ENCODE results near the gene MAML3.

The MAML3 gene

DNA sequence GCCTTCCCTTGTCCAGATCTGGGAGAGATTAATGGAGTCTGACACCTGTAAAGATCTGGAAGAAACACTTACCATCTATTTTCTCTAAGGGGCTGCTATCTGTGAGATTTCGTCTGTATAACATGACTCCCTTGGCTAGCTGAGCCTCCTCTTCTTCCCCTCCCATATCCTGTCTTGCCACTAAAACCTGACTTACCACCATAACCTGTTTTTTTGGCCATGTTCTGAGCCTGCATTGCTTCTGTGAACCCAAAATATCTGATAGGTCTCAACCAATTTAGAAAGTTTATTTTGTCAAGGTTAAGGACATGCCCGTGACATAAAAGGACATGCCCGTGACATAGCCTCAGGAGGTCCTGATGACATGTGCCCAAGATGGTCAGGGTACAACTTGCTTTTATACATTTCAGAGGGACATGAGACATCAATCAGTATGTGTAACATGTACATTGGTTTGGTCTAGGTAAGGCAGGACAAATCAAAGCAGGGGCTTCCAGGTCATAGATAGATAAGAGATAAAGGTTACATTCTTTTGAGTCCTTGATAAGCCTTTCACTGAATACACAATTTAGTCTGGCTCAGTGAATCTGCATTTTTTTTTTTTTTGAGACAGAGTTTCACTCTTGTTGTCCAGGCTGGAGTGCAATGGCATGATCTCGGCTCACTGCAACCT lies 476.9 kb downstream of the MAML3 start:
- no peak for DNase-seq (ENCODE audit: insufficient read length, low spot score)
- TF ChIP-seq POU2F2 (IDR thresholded peaks at IDR 0.05; ENCODE audit: low read depth, low read length): no peak
- TF ChIP-seq POLR2A (IDR thresholded peaks at IDR 0.05; ENCODE audit: low read depth, low read length): no peak
- TF ChIP-seq PAX5 (IDR thresholded peaks at IDR 0.05; ENCODE audit: insufficient read depth, low read length, severe bottlenecking): no peak
- TF ChIP-seq SPI1 (IDR thresholded peaks at IDR 0.05; ENCODE audit: low read depth, low read length): no peak
- TF ChIP-seq TAF1 (IDR thresholded peaks at IDR 0.05; ENCODE audit: low read depth, low read length): no peak
- TF ChIP-seq POLR2AphosphoS5 (IDR thresholded peaks at IDR 0.05; ENCODE audit: low read depth, low read length): no peak
- FAIRE-seq: peak; percentile 66

DNA sequence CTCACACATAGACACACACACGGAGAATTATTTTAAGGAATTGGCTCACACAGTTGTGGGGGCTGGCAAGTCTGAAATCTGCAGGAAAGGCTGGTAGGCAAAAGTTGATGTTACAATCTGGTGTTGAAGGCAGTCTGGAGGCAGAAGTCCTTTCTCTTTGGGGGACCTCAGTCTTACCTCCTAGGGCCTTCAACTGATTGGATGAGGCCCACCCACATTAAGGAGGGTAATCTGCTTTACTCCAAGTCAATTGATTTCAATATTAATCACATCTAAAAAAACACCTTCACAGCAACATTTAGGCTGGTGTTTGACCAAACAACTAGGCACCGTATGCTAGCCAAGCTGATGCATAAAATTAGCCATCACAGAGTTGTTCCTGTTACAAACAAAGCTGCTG lies 477.6 kb downstream of the MAML3 start:
- no peak for TF ChIP-seq PAX5 (IDR thresholded peaks at IDR 0.05; ENCODE audit: insufficient read depth, low read length, severe bottlenecking)
- no peak for FAIRE-seq
- no peak for DNase-seq (ENCODE audit: insufficient read length, low spot score)

DNA sequence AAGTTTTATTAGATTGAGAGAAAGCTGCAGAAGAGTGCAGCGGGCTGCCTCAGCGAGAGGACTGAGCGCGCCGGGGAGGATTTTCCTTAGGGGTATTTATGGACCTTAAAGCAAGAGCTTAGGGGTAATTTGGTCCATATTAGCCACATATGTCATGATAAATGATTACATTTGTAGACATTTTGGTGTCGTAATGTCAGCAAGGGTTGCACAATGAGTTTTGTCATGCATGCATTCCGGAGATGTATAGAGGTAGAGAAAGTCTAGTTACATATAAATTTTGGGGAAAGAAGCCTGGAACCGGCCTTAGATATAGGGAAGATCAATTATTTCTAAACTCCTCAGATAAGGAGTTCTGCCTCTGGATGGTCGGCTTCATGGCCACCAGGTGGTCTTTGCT lies 478.3 kb downstream of the MAML3 start:
- TF ChIP-seq POU2F2 (IDR thresholded peaks at IDR 0.05; ENCODE audit: low read depth, low read length): no peak
- TF ChIP-seq SPI1 (IDR thresholded peaks at IDR 0.05; ENCODE audit: low read depth, low read length): no peak
- TF ChIP-seq PAX5 (IDR thresholded peaks at IDR 0.05; ENCODE audit: insufficient read depth, low read length, severe bottlenecking): no peak
- no peak for TF ChIP-seq TAF1 (IDR thresholded peaks at IDR 0.05; ENCODE audit: low read depth, low read length)
- DNase-seq (ENCODE audit: insufficient read length, low spot score) (no peak), FAIRE-seq (no peak)

DNA sequence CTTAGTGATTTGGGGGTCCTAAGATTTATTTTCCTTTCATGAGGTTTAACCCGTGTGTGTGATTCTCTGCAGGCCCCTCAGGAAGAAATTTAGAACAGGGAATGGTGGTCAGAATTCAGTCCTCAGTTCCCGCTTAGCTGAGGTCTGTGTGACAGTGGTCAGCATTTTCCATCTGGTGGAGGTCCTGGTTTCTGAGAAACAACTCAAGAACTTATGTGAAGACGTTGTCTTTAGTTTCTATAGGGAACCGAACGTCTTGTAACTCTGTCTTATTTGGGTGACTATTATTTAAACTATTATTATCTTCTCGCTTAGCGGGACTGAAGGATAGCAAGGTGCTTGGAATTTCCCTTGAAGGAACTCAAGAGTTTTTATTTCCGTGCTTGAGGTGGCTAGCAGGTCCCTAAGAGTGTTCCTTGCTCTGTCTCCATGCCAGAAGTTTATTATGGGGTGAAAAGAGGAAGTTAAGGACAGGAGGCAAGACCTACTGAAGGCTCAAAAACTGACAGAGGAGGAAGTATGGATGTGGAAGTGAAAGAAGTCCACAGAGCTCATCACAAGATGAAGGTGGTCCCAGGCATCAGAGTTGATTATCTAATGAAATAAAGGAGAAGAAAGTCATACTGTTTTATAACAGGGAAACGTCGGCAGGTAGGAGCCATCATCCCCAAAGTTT lies 479.0 kb downstream of the MAML3 start:
- TF ChIP-seq POU2F2 (IDR thresholded peaks at IDR 0.05; ENCODE audit: low read depth, low read length) (no peak), SPI1 (IDR thresholded peaks at IDR 0.05; ENCODE audit: low read depth, low read length) (peak; percentile 65)
- FAIRE-seq (no peak), DNase-seq (ENCODE audit: insufficient read length, low spot score) (no peak)

DNA sequence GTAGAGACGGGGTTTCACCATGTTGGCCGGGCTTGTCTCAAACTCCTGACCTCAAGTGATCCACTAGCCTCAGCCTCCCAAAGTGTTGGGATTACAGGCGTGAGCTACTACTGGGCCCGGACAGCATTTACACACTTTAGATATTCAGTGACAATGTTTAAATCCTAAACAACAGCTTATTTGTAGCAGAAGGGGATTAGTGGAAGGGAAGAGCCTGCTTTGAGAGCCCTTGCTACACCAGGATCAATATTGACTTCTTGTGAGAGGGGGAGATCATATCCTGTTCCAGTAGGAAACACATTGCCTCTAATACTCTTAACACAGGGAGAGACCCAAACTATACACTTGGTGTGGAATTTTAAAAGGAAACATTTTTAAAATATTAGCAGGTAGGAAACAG lies 481.3 kb downstream of the MAML3 start:
- FAIRE-seq: no peak
- TF ChIP-seq PAX5 (IDR thresholded peaks at IDR 0.05; ENCODE audit: insufficient read depth, low read length, severe bottlenecking) (no peak), TAF1 (IDR thresholded peaks at IDR 0.05; ENCODE audit: low read depth, low read length) (no peak), SPI1 (IDR thresholded peaks at IDR 0.05; ENCODE audit: low read depth, low read length) (no peak), POLR2AphosphoS5 (IDR thresholded peaks at IDR 0.05; ENCODE audit: low read depth, low read length) (no peak), POU2F2 (IDR thresholded peaks at IDR 0.05; ENCODE audit: low read depth, low read length) (no peak), POLR2A (IDR thresholded peaks at IDR 0.05; ENCODE audit: low read depth, low read length) (no peak)
- no peak for DNase-seq (ENCODE audit: insufficient read length, low spot score)

DNA sequence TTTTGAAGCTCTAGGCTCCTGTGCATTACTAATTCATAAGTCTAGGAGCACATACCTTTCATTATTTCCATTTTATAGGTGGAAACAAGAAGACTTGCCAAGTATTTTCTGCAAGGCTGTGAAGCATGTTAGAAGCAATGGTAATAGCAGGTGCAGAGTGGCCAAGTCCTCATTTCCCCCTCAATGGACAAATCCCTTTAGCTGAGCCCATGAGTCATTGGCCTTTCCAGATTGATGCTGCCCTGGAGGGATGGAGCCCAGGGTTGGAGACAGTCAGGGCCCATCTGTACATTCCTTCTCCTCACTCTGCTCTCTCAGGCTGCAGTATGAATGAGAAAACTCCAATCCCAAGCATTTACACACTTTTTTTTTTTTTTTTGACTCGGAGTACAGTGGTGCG lies 481.8 kb downstream of the MAML3 start:
- no peak for FAIRE-seq
- DNase-seq (ENCODE audit: insufficient read length, low spot score): no peak
- TF ChIP-seq TAF1 (IDR thresholded peaks at IDR 0.05; ENCODE audit: low read depth, low read length): no peak
- no peak for TF ChIP-seq POLR2A (IDR thresholded peaks at IDR 0.05; ENCODE audit: low read depth, low read length)
- TF ChIP-seq POLR2AphosphoS5 (IDR thresholded peaks at IDR 0.05; ENCODE audit: low read depth, low read length): no peak
- TF ChIP-seq POU2F2 (IDR thresholded peaks at IDR 0.05; ENCODE audit: low read depth, low read length): no peak
- no peak for TF ChIP-seq PAX5 (IDR thresholded peaks at IDR 0.05; ENCODE audit: insufficient read depth, low read length, severe bottlenecking)
- TF ChIP-seq SPI1 (IDR thresholded peaks at IDR 0.05; ENCODE audit: low read depth, low read length): no peak

DNA sequence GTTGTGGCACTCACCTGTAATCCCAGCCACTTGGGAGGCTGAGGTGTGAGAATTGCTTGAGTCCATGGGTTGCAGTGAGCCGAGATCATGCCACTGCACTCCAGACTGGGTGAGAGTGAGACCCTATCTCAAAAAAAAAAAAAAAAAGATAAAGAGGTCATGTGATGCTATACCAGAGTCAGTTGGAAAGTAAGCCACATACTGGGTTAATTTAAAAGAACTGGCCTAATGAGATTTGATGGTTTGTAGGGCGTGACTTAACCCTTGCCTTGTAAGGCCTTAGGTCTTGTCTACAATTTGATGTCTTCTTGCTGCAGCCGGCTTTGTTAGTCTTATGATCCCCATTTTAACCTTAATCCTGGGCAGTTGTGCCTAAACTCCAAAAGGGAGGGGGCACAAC lies 483.2 kb downstream of the MAML3 start:
- FAIRE-seq: no peak

DNA sequence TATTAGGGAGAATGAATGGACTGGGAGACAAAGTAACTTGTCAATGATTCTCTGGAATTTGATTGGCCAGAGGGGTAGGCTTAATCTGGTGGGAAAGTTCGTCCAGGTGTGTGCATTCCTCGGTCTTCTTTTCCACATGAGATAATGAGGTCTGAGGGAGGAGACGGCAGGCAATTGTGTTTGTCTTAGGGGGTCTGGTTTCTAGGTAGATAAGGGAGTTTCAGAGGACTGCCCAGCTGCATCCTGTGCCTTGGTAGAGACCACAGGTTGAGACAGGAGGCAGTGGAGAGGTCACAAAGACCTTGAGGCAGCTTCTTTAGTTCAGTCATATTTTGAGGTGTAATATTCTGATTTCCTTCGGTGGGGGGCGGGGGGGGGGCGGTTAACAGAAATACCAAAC lies 484.1 kb downstream of the MAML3 start:
- TF ChIP-seq POLR2A (IDR thresholded peaks at IDR 0.05; ENCODE audit: low read depth, low read length) (no peak), PAX5 (IDR thresholded peaks at IDR 0.05; ENCODE audit: insufficient read depth, low read length, severe bottlenecking) (no peak), POLR2AphosphoS5 (IDR thresholded peaks at IDR 0.05; ENCODE audit: low read depth, low read length) (no peak), SPI1 (IDR thresholded peaks at IDR 0.05; ENCODE audit: low read depth, low read length) (no peak), TAF1 (IDR thresholded peaks at IDR 0.05; ENCODE audit: low read depth, low read length) (no peak), POU2F2 (IDR thresholded peaks at IDR 0.05; ENCODE audit: low read depth, low read length) (no peak)
- DNase-seq (ENCODE audit: insufficient read length, low spot score) (no peak), FAIRE-seq (no peak)

More for the DNA sequence above, 483.2 kb downstream of the MAML3 start:
- TF ChIP-seq POLR2AphosphoS5 (IDR thresholded peaks at IDR 0.05; ENCODE audit: low read depth, low read length) (no peak), SPI1 (IDR thresholded peaks at IDR 0.05; ENCODE audit: low read depth, low read length) (no peak), POLR2A (IDR thresholded peaks at IDR 0.05; ENCODE audit: low read depth, low read length) (no peak), TAF1 (IDR thresholded peaks at IDR 0.05; ENCODE audit: low read depth, low read length) (no peak), POU2F2 (IDR thresholded peaks at IDR 0.05; ENCODE audit: low read depth, low read length) (no peak), PAX5 (IDR thresholded peaks at IDR 0.05; ENCODE audit: insufficient read depth, low read length, severe bottlenecking) (no peak)
- DNase-seq (ENCODE audit: insufficient read length, low spot score): no peak

DNA sequence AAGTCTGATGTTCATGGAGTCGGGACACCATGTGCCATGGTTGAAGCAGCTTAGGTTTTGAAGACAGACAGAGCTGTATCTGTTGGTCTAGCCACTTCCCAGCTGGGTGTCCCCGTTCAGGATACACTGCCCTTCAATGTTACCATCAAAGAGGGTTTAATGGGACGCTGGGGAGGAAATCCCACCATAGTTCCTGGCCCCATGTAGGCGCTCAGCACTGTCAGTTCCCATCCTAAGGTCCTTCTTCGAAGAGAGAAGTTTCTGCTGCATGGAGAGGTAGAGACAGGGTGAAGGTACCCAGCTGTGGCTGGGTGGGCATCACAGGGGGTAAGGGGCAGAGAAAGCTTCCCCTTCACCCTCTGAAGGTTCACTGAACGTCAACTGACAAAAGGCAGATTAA lies 484.6 kb downstream of the MAML3 start:
- TF ChIP-seq POLR2A (IDR thresholded peaks at IDR 0.05; ENCODE audit: low read depth, low read length): no peak
- TF ChIP-seq TAF1 (IDR thresholded peaks at IDR 0.05; ENCODE audit: low read depth, low read length): no peak
- no peak for TF ChIP-seq POU2F2 (IDR thresholded peaks at IDR 0.05; ENCODE audit: low read depth, low read length)
- TF ChIP-seq PAX5 (IDR thresholded peaks at IDR 0.05; ENCODE audit: insufficient read depth, low read length, severe bottlenecking): no peak
- TF ChIP-seq POLR2AphosphoS5 (IDR thresholded peaks at IDR 0.05; ENCODE audit: low read depth, low read length): no peak
- TF ChIP-seq SPI1 (IDR thresholded peaks at IDR 0.05; ENCODE audit: low read depth, low read length): no peak
- FAIRE-seq (no peak), DNase-seq (ENCODE audit: insufficient read length, low spot score) (no peak)

DNA sequence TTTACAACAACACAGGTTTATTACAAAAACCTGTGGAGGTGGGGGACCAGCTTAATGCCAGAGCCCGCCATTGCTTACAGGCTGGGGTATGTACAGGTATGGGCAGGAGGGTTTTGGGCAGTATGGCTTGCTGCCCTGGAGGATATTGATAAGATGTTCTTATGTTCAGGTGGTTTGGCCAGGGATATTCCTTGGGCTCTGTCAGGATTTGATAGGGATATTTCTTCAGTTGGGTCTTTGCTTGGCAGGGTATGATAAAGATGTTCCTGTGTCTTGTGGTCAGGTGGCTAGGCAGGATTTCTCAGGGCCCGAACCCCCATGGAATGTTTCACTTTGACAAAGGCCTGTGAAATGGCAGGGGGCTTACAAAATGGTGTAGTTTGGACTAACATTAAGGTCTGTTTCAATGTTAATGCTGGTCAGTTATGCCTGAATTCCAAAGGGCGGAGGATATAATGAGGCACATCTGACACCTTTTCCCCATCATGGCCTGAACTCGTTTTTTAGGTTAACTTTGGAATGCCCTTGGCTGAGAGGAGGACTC lies 485.3 kb downstream of the MAML3 start:
- DNase-seq (ENCODE audit: insufficient read length, low spot score): no peak
- FAIRE-seq: no peak
- TF ChIP-seq POLR2AphosphoS5 (IDR thresholded peaks at IDR 0.05; ENCODE audit: low read depth, low read length): no peak
- no peak for TF ChIP-seq POLR2A (IDR thresholded peaks at IDR 0.05; ENCODE audit: low read depth, low read length)
- no peak for TF ChIP-seq TAF1 (IDR thresholded peaks at IDR 0.05; ENCODE audit: low read depth, low read length)
- TF ChIP-seq SPI1 (IDR thresholded peaks at IDR 0.05; ENCODE audit: low read depth, low read length): no peak
- TF ChIP-seq PAX5 (IDR thresholded peaks at IDR 0.05; ENCODE audit: insufficient read depth, low read length, severe bottlenecking): no peak
- TF ChIP-seq POU2F2 (IDR thresholded peaks at IDR 0.05; ENCODE audit: low read depth, low read length): no peak

Data from GM12891 (cell line).